GM21360 (cell line): ENCODE measurements around the gene GSTM4.
"Not testable (repeated sequence)": the region's sequence is repeated elsewhere in the genome, so short reads cannot be mapped to it uniquely, and the experiment has no call there.

ENCODE experiments used
- ATAC-seq: cut with Tn5 transposase; IDR thresholded peaks from one replicate; pipeline ENCODE4 v1.9.1; 2021; ENCODE audit warnings: mild to moderate bottlenecking, moderate library complexity; ENCODE audit not compliant: unreplicated experiment

GSTM4 gene

GRCh38 chr1:109664671-109665070 is 8.8 kb downstream of the GSTM4 start:
- ATAC-seq: no peak

- peak; percentile 84 for ATAC-seq
These were observed 11.7 kb downstream of the GSTM4 start, which contains the start of gene GSTM2 for GRCh38 chr1:109667452-109668122. Gene GSTM2, plus strand, starts transcription at chr1:109668057. Its CDS starts 59 bp downstream, at chr1:109668116.

- ATAC-seq: no peak
These were observed 12.3 kb downstream of the GSTM4 start for GRCh38 chr1:109668123-109668775.

GRCh38 chr1:109669246-109669948 is 13.5 kb downstream of the GSTM4 start:
- ATAC-seq: no peak

- not testable (repeated sequence) for ATAC-seq
These were observed 14.0 kb downstream of the GSTM4 start for GRCh38 chr1:109669949-109670302.

- no peak for ATAC-seq
These were observed 15.2 kb downstream of the GSTM4 start for GRCh38 chr1:109671067-109671466.

GRCh38 chr1:109673861-109674260 is 18.0 kb downstream of the GSTM4 start:
- ATAC-seq: not testable (repeated sequence)

GRCh38 chr1:109676683-109677381 is 20.9 kb downstream of the GSTM4 start:
- not testable (repeated sequence) for ATAC-seq

GRCh38 chr1:109677459-109677858 is 21.6 kb downstream of the GSTM4 start:
- no peak for ATAC-seq

GRCh38 chr1:109678637-109679036 is 22.7 kb downstream of the GSTM4 start:
- ATAC-seq: not testable (repeated sequence)

- ATAC-seq: not testable (repeated sequence)
These were observed 28.9 kb downstream of the GSTM4 start for GRCh38 chr1:109684777-109685176.

GRCh38 chr1:109685399-109685798 is 29.5 kb downstream of the GSTM4 start:
- not testable (repeated sequence) for ATAC-seq

GRCh38 chr1:109685890-109686289 is 30.0 kb downstream of the GSTM4 start:
- ATAC-seq: not testable (repeated sequence)

GRCh38 chr1:109687109-109687508 is 31.2 kb downstream of the GSTM4 start:
- ATAC-seq: not testable (repeated sequence)

- no peak for ATAC-seq
These were observed 32.0 kb downstream of the GSTM4 start, which contains the start of gene GSTM1 for GRCh38 chr1:109687641-109688499. Gene GSTM1, plus strand, starts transcription at chr1:109687817. Its CDS starts 57 bp downstream, at chr1:109687874.

- no peak for ATAC-seq
These were observed 34.0 kb downstream of the GSTM4 start for GRCh38 chr1:109689844-109690405.

- ATAC-seq: no peak
These were observed 35.9 kb downstream of the GSTM4 start for GRCh38 chr1:109691759-109692158.

GRCh38 chr1:109694400-109694799 is 38.5 kb downstream of the GSTM4 start:
- ATAC-seq: not testable (repeated sequence)

GRCh38 chr1:109695138-109695537 is 39.2 kb downstream of the GSTM4 start:
- ATAC-seq: not testable (repeated sequence)

GRCh38 chr1:109697066-109697465 is 41.2 kb downstream of the GSTM4 start:
- ATAC-seq: no peak
